Right lobe of liver (tissue), 6 donors: ENCODE data around the gene FTL. TPM values are rescaled to one million over a fixed set of nuclear protein-coding genes. Genes with fewer than 3 reads are reported as not detected.
A peak's percentile ranks its signal among the peaks of the same experiment; 100 is the strongest.

Source experiments
- ATAC-seq, 4 donors: fragments of 200-7000 bp; cut with Tn5 transposase; one replicate each; pipeline ENCODE4 v1.9.1; 2020; ENCODE audit warnings: mild to moderate bottlenecking in 4 of 4, moderate library complexity in 4 of 4
- DNase-seq, 3 donors: peaks; one replicate each; pipeline ENCODE4 v3.0.0-alpha.2; 2020
- H3K27ac ChIP-seq, 3 donors: fragments of 200-600 bp; one replicate each; pipeline ENCODE4 v1.8.0; 2022
- H3K27me3 ChIP-seq, 2 donors: fragments of 200-600 bp; one replicate each; pipeline ENCODE4 v1.8.0; 2022
- H3K36me3 ChIP-seq, 4 donors: fragments of 200-600 bp; sonication (generic) in 1 of 4; one replicate each; pipeline versions ENCODE4 v1.5.1 to v1.8.0; 2017 to 2022; ENCODE audit warnings: control low read depth in 1 of 4
- H3K4me1 ChIP-seq, 4 donors: fragments of 200-600 bp; sonication (generic) in 1 of 4; one replicate each; pipeline versions ENCODE4 v1.5.1 to v1.8.0; 2017 to 2022; ENCODE audit warnings: control low read depth in 1 of 4
- H3K4me3 ChIP-seq, 3 donors: fragments of 200-600 bp; one replicate each; pipeline ENCODE4 v1.8.0; 2022
- H3K9me3 ChIP-seq, 4 donors: fragments of 200-600 bp; sonication (generic) in 1 of 4; one replicate each; pipeline versions ENCODE4 v1.5.1 to v1.8.0; 2017 to 2022; ENCODE audit warnings: control low read depth in 1 of 4
- POLR2A ChIP-seq: fragments of 450-650 bp; IDR thresholded peaks from one replicate; pipeline ENCODE4 v1.6.1; 2017; ENCODE audit warnings: antibody characterized with exemption, mild to moderate bottlenecking
- whole genome bisulfite sequencing: methylation state at CpG from one replicate; pipeline ENCODE4 v1.1.6; 2018; ENCODE audit warnings: low coverage, low lambda C conversion rate; ENCODE audit not compliant: insufficient coverage; ENCODE audit errors: missing lambda C conversion rate; 5-methylcytosine and 5-hydroxymethylcytosine counted together
- intact Hi-C, 2 donors: fragments of 100-400 bp; cut with DNase I; formaldehyde crosslinking; loops; one replicate each; pipeline versions ENCODE4 v1.11.2 to v1.14.1; 2022
- total RNA-seq, 6 experiments: library from RNA; depleted of rRNA in 2 of 6; stranded (reverse); fragments of >200 nt in 2 of 6; fragmentation: NEBNext Ultra II Directional in 3 of 6; extraction: Animal tissue kit (Norgen Biotek cat#: 25700) in 3 of 6; gene quantifications; one replicate each; pipeline versions ENCODE4 v1.1.0 to v1.2.4, GENCODE V29; 2016 to 2023
- TF ChIP-seq, protein P1 (sequence below), 4 donors: fragments of 200-600 bp in 3 of 4; fragments of 450-650 bp in 1 of 4; IDR thresholded peaks; one replicate each; pipeline versions ENCODE4 v1.5.1 to v1.8.0; 2016 to 2022; ENCODE audit warnings: antibody characterized with exemption in 4 of 4, mild to moderate bottlenecking in 2 of 4
- donor health status: DM: no; HTN: yes; CAD: no.
- donor health status: DM: no; HTN: no; CAD: no.
- donor health status: DM: no; HTN: no; CAD: no.
- donor health status: DM: no; HTN: yes; CAD: no.
- donor health status: DM: no; HTN: yes; CAD: no.

Gene FTL
- total RNA-seq, 6 experiments from 2014 or later = 5,005 to 19,229 (median 10,447) TPM

DNA sequence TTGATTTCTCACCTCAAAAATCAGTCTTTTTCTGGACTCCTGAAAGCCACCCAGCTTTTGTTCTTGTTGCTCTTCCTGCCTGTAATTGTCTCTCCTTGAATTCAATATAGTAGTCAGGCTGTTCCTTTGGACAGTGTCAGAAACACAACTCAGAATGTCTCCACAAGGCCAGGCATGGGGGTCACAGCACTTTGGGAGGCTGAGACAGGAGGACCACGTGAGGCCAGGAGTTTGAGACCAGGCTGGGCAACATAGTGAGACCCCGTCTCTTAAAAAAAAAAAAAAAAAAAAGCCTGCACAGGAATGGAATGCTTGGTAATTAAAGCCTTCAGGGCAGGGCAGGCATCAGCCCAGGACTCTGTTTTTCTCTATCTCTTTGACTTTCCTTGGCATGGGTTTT, 19.3 kb upstream of the FTL start:
- Histone ChIP-seq H3K36me3 (no peaks in the 10 kb centered on the region), H3K4me1 (no peaks in the 10 kb centered on the region), H3K27ac (no peak overlapping the region), H3K27me3 (no peaks in the 10 kb centered on the region), H3K9me3 (no peaks in the 10 kb centered on the region), H3K4me3 (no peak overlapping the region)
- TF ChIP-seq, protein P1, sequence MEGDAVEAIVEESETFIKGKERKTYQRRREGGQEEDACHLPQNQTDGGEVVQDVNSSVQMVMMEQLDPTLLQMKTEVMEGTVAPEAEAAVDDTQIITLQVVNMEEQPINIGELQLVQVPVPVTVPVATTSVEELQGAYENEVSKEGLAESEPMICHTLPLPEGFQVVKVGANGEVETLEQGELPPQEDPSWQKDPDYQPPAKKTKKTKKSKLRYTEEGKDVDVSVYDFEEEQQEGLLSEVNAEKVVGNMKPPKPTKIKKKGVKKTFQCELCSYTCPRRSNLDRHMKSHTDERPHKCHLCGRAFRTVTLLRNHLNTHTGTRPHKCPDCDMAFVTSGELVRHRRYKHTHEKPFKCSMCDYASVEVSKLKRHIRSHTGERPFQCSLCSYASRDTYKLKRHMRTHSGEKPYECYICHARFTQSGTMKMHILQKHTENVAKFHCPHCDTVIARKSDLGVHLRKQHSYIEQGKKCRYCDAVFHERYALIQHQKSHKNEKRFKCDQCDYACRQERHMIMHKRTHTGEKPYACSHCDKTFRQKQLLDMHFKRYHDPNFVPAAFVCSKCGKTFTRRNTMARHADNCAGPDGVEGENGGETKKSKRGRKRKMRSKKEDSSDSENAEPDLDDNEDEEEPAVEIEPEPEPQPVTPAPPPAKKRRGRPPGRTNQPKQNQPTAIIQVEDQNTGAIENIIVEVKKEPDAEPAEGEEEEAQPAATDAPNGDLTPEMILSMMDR (IDR thresholded peaks at IDR 0.05) = no peak
- no peak for TF ChIP-seq POLR2A
- DNase-seq (no peak), ATAC-seq (no peak)
- intact Hi-C loops = no loop called here
- 83% methylated on average over 1 of the region's 2 CpGs for WGBS

DNA sequence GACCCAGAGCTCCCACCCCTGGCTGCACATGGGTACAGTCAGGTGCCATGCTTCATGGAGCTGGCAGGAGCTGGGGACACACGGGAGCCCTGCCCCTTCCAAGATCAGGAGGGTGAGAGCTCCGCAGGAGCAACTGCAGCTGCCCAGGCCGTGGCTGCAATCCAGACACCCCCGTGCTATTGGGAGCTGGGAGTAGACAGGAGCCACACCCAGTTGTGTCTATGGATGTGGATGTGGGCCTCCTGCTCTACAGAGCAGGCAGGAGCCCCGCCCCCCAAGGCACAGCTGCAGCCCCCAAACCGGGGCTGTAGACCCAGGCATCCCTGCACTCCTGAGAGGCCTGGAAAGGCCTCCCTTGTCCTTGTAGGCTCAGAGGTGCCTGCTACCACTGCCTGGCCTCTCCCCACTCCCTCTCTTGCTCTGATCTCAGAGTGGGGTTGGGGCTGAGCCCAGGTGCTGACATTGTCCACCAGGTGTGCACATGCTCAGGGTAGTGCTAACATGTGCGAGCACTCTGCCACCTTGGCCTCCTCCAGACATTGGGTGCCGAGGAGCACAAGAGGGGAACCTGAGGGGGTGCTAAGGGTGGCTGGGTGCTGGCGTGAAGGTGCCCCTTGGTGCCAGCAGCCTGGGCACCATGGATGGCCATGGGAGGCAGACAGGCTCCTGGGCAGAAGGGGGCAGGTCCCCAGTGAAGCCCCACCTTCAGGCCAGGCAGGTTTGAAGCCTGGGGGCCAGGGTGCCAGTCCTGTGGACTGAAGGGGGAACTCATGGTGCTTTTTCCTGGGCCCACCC, 18.4 kb upstream of the FTL start:
- Histone ChIP-seq H3K4me3 (no peak overlapping the region), H3K36me3 (no peaks in the 10 kb centered on the region), H3K9me3 (no peaks in the 10 kb centered on the region), H3K4me1 (no peaks in the 10 kb centered on the region), H3K27me3 (no peaks in the 10 kb centered on the region), H3K27ac (no peak overlapping the region)
- intact Hi-C loops = no loop called here
- WGBS = 90% methylated on average over 2 of the region's 9 CpGs
- ATAC-seq = no peak
- no peak for DNase-seq
- TF ChIP-seq, protein P1 (IDR thresholded peaks at IDR 0.05) = no peak
- no peak for TF ChIP-seq POLR2A

DNA sequence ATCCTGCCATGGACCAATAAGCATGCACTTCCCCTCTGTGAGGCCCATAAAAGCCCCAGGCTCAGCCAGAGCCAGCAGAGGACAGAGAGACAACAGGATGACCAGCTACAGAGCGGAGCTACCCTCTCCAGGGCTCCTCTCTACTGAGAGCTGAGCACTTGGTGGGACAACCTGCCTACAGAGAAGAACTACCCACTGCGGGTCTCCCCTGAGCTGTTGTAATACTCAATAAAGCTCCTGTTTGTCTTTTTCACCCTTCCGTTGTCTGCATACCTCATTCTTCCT, 17.9 kb upstream of the FTL start:
- Histone ChIP-seq H3K27me3 (no peaks in the 10 kb centered on the region), H3K27ac (no peak overlapping the region), H3K36me3 (no peaks in the 10 kb centered on the region), H3K4me1 (no peaks in the 10 kb centered on the region), H3K4me3 (no peak overlapping the region), H3K9me3 (no peaks in the 10 kb centered on the region)
- intact Hi-C loops = no loop called here
- no peak for TF ChIP-seq POLR2A
- TF ChIP-seq, protein P1 (IDR thresholded peaks at IDR 0.05) = no peak
- 67% methylated on average over 2 of the region's 3 CpGs for WGBS
- ATAC-seq (no peak), DNase-seq (no peak)

DNA sequence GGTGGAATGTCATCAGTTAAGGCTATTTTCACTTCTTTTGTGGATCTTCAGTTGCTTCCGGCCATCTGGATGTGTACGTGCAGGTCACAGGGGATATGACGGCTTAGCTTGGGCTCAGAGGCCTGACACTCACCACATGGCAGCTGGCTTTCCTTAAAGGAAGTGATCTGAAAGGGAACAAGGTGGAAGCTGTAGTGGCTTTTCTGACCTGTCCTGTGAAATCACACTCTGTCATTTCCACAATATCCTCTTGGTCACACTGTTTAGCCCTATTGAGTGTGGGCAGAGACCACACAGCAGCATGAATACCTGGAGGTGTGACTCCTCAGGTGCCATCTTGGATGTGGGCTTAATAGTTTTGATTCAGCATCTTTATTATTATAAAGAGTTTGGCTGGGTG, 14.9 kb upstream of the FTL start:
- Histone ChIP-seq H3K4me3 (no peak overlapping the region), H3K9me3 (no peaks in the 10 kb centered on the region), H3K27ac (peak overlapping the region in 2 of 3 donors; percentile 10 to 34), H3K36me3 (no peaks in the 10 kb centered on the region), H3K4me1 (no peaks in the 10 kb centered on the region), H3K27me3 (no peaks in the 10 kb centered on the region)
- 63% methylated on average over 3 of the region's 3 CpGs for WGBS
- intact Hi-C loops = no loop called here
- TF ChIP-seq POLR2A = no peak
- TF ChIP-seq, protein P1 (IDR thresholded peaks at IDR 0.05) = no peak
- no peak for DNase-seq
- ATAC-seq = peak in 3 of 4 donors; percentile 14 to 57 (median 46)
